HG03378 (cell line): ENCODE data around the gene C9orf50.
A peak's percentile ranks its signal among the peaks of the same experiment; 100 is the strongest.

ENCODE experiments used
- ATAC-seq: cut with Tn5 transposase; IDR thresholded peaks from one replicate; pipeline ENCODE4 v1.9.1; 2021; ENCODE audit warnings: mild to moderate bottlenecking, moderate library complexity; ENCODE audit not compliant: unreplicated experiment

C9orf50 gene

GRCh38 chr9:129632460-129632859, 11.6 kb upstream of the C9orf50 start:
- ATAC-seq, result no peak

DNA sequence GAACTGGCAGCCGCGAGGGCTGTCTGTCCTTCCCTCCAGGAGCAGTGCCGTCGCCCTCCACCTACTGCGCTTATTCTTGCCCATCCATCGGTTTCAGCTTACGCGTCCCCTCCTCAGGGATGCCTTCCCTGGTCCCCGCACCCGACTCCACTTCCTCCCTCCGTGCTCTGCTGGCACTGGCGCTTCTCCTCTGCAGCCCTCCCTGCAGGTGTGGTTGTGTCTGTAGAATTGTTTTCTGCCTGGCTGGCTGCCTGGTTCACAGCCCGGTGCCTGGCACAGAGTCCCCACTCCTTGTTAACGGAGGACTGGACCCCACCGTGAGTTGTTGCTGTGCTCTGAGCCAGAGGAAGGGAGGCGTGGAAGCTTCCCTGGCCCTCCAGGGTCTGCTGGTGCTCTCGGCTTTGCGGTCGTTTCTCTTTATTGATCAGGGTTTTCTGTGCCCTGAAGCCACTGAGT, 10.8 kb upstream of the C9orf50 start:
- no peak for ATAC-seq

- no peak for ATAC-seq
Observed at GRCh38 chr9:129630967-129631673, 10.2 kb upstream of the C9orf50 start.

DNA sequence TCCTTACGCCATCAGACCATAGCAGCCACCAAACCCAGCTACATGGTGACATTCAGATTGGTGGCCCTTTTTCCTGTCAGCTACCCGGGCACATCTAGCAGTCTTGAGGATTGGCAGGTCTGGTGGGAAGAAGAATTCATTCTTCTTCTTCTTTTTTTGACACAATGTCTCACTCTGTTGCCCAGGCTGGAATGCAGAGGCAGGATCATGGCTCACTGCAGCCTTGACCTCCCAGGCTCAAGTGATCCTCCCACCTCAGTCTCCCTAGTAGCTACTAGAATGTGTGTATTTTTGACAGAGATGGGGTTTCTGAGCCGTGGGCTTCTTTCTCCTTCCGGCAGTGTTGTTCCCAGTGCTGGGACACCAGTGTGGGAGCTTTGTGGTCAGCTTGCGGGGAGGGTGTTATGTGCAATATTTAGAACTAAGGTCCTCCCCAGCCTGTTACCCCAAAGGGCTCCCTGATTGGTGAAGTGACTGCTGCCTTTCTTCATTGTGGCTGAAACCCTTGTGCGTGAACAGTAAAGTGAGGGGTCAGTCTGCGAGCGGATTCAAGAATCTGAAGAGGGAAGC, 8.4 kb upstream of the C9orf50 start:
- no peak for ATAC-seq

DNA sequence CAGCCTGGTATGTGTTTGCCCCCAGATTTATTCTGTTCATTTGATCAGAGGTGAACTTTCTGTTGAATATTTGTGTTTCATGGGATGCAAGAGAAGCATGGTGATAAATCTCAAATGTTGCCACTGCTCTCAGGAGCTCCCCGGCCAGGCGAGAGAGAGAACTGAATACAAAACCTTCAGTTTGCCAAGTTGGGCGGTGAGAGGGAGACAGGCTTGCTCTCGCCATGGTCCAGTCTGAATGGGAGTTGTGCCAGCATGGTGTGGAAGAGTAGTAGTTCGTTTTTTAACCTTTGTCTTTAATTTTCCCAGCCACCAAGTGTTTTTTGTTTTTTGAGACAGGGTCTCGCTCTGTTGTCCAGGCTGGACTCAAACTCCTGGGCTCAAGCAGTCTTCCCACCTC, 7.8 kb upstream of the C9orf50 start:
- no peak for ATAC-seq

GRCh38 chr9:129627556-129628440, 6.9 kb upstream of the C9orf50 start:
- ATAC-seq, result no peak

GRCh38 chr9:129626625-129627284, 5.9 kb upstream of the C9orf50 start:
- ATAC-seq, result peak; percentile 21

- ATAC-seq, result peak; percentile 56
Observed at GRCh38 chr9:129626079-129626624, 5.3 kb upstream of the C9orf50 start, which contains the start of gene NTMT1. NTMT1 (plus strand) TSS chr9:129626163; CDS start chr9:129632704, 6,541 bp downstream.

- ATAC-seq, result no peak
Observed at GRCh38 chr9:129624947-129625346, 4.0 kb upstream of the C9orf50 start.

GRCh38 chr9:129624168-129624759, 3.4 kb upstream of the C9orf50 start:
- no peak for ATAC-seq

DNA sequence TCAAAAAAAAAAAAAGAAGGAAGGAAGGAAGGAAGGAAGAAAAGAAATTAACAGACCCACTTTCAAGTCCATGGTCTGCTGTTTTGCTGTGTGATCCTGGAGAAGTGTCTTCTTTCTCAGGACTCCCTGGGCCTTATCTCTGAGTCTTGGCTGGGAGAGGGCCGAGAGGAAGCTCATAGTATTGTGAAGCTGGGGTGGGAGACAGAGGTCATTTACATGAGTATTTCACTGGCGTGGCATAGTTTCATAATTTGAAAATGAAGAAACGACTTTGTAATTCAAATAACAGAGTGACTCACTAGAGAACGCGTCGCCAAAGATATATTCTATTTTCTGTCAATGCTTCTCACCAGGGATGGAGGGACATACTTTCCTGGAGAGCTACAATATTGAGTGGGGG, 2.4 kb upstream of the C9orf50 start:
- ATAC-seq, result no peak

DNA sequence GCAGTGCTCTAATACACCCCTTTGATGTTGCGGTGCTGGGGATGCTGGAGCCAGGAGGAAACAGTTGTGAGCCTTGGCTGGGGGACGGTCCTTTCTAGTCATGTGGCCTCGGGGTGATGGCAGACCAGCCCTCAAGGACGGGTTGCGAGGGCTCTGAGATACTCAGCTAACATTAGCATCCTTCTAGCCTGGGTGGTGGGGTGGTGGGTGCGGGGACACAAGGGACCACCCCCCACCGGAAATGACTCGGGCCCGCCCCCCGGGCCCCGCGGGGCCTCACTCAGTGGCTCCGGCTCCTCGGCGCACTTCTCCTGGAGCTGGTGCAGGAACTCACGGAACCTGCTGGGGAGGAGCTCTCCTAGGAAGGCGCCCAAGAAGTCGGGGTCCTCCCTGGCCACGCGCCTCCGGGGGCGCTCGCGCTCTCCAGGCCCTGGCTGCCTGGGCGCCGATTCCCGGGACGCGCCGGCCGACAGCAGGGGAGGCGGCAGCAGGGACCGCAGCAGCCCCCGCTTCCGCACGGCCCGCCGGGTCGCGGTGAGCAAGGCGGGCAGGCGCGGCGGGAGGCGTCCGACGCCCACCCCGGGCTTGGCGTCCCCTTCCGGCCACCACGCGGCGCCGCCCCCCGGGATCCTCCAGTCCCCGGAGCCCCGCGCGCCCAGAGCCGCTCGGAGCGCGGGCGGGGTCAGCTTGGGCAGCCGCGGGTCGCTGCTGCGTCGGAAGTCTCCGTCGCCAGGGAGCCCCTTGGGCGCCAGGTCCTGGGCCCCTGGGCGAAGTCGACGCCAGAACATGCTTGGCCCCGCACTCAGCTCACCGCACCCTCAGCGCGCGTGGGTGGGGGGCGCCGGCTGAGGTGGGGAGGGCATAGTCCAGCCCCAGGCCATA, 873 bp downstream of the C9orf50 start:
- ATAC-seq, result no peak

- ATAC-seq, result no peak
Observed at GRCh38 chr9:129617167-129617566, 3.7 kb downstream of the C9orf50 start.

DNA sequence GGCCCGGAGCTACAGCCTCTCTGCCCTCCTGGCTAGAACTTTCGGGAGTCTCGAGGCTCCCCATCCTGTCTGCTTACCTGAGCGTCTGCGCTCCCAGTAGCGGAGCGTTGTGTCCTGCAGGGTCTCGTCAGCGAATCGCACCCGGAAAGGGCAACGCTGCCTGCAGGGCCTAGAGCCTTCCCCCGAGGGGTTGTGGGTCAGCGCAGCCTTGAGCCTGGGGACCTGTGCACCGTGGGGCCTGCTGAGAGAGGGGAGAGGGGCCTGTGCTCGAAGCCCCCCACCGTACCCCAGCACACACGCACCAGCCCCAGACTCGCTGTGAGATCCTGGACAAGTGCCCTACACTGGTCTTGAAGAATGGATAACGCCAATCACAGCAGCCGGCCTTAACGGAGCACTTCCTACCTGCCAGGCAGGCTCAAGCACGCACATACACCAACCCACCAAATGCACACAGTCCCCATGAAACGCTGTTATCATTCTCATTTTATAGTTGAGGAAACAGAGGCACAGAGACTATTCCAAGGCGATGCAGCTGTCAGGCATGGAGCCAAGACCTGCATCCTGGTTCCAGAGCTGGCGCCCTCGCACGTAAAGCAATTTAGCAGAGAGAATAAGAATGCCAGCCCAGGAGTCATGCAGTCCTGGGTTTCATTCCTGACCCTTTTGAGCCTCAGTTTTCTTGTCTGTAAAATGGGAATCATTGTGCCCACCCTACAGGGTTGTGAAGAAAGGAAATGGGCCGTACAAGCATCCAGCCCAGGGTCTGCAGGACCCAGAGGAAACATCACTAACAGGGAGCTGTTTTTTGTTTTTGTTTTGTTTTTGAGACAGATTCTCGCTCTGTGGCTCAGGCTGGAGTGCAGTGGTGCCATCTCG, 5.3 kb downstream of the C9orf50 start:
- no peak for ATAC-seq

- ATAC-seq, result no peak
Observed at GRCh38 chr9:129614932-129615331, 6.0 kb downstream of the C9orf50 start.

- ATAC-seq, result no peak
Observed at GRCh38 chr9:129613520-129614175, 7.3 kb downstream of the C9orf50 start.

DNA sequence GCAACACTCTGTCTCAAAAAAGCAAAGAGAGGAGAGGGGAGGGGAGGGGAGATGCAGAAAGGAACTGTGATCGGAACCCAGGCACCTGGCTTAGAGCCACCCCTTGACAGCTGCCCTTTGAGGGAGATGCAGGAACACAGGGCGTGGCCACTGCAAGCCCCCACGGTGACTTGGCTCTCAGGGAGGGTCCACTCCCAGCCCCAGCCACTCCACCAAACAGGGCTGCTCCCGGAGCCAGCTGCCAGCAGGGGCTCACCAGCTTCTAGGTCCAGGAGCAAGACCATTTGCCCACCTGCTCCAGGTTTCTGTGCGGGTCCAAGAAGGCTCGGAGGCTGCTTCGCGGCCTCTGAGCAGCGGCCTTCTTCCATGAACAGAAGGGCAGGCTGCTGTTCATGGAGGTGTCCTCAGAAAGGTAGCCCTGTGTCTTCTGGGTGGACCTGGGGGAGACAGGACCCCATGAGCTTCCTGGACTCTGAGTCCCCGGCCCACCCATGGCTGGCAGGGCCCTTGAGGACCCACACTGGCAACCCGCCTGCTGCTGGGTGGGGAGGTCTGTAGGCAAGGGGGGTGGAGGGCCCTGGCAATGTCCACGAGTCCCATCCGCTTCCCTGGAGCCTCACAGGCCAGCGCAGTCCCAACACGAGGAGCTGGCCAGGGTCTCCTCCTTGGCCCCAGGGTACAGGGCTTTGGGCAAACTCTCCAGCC, 7.9 kb downstream of the C9orf50 start:
- ATAC-seq, result no peak
